Transverse colon (tissue), 3 donors: Measurements from ENCODE around the gene DQX1.

Experiments
- POLR2A ChIP-seq: fragments of 450-650 bp; IDR thresholded peaks from one replicate; pipeline ENCODE4 v1.6.1; 2016; ENCODE audit warnings: antibody characterized with exemption, mild to moderate bottlenecking, moderate library complexity
- POLR2AphosphoS5 ChIP-seq, 3 donors: sonication (generic); formaldehyde crosslinking; IDR thresholded peaks; one replicate each; pipeline ENCODE4 v1.6.1; 2016; ENCODE audit warnings: antibody characterized with exemption in 3 of 3

DNA sequence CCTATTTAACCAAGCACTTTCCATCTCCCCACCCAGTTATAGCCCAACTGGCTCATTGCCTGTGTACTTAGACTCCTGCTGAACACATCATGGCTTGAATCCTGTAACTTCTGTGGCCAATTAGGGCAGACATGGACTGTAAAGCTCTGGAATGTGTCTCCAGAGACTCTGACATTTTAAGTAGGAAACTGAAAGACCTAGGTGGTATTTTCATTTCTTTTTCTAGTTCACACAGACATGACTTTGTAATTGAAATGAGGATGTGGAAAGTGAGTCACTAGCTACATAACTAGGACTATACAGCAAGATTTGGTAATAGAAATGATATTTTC lies 40.7 kb upstream of the DQX1 start:
- no peak for TF ChIP-seq POLR2A
- TF ChIP-seq POLR2AphosphoS5 (IDR thresholded peaks at IDR 0.05), result no peak
